Measurements from ENCODE around the gene CCDC6. TPM values are rescaled to one million over a fixed set of nuclear protein-coding genes. Genes with fewer than 3 reads are reported as not detected.

CCDC6 gene
- total RNA-seq, 1 experiment from 2014 or later: 50.9 TPM

DNA sequence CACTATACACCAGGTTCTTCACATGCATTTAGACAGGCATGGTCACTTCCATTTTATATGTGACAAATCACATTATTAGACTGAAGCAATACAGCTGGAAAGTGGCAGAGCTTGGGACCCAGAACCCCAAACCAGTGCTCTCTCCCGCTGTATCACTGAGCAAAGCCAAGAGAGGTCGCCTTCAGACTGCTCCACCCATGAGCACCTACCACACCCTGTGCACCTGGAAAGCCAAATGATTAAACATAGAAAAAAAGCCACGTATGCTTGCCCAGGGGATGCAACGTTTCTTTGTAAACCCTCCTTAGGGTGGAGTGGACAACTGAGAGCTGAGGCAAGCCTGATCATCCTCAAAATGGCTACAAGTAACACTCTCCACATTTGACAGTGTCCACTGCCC lies 72.5 kb downstream of the CCDC6 start:
- DNase-seq: no peak
- peaks cover 51% of the 10 kb centered on the region for H3K4me1 ChIP-seq (ENCODE audit: low read length)
- no peaks in the 10 kb centered on the region for H3K9me2 ChIP-seq (replicated peaks; ENCODE audit: insufficient read depth, low read length)
- no peaks in the 10 kb centered on the region for H3K9me3 ChIP-seq (ENCODE audit: low read length)
- H3K9ac ChIP-seq (ENCODE audit: low read length): no peak overlapping the region
- H3K27ac ChIP-seq (ENCODE audit: low read length): peak overlapping the region; percentile 88
- H2AFZ ChIP-seq (ENCODE audit: low read length): no peak overlapping the region
- peaks cover 17% of the 10 kb centered on the region for H3K36me3 ChIP-seq (ENCODE audit: insufficient read depth, low read length)
- no peaks in the 10 kb centered on the region for H3K27me3 ChIP-seq (ENCODE audit: low read length)
- no peak overlapping the region for H3K4me3 ChIP-seq (ENCODE audit: low read length)
- peak overlapping the region; percentile 18 for H3K4me2 ChIP-seq (ENCODE audit: low read depth, low read length, poor library complexity, severe bottlenecking)
- H3K79me2 ChIP-seq (ENCODE audit: low read length): peaks cover 97% of the 10 kb centered on the region
- H4K20me1 ChIP-seq (ENCODE audit: insufficient read depth, low read depth, low read length): no peaks in the 10 kb centered on the region

DNA sequence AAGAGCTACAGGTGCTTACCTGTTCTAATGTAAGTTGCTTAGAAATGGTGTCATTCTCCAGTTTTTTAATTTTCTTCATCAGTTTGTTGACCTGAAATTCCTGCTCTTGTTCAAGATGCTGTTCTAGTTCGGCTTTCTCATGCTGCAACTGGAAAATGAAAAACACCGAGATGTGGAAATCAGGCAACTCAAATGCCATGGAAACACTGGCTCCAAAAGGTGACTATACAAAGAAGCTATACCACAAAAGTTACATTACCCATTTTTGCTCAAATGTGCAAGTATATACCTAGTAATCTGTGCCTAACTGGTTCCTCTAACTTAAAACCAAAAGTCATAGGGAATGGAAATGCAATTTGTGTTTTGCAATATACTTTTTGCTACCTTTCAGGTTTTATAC lies 73.8 kb downstream of the CCDC6 start:
- H3K36me3 ChIP-seq (ENCODE audit: insufficient read depth, low read length): peaks cover 26% of the 10 kb centered on the region
- no peaks in the 10 kb centered on the region for H4K20me1 ChIP-seq (ENCODE audit: insufficient read depth, low read depth, low read length)
- no peak overlapping the region for H3K9ac ChIP-seq (ENCODE audit: low read length)
- H3K9me2 ChIP-seq (replicated peaks; ENCODE audit: insufficient read depth, low read length): no peaks in the 10 kb centered on the region
- no peak overlapping the region for H3K4me2 ChIP-seq (ENCODE audit: low read depth, low read length, poor library complexity, severe bottlenecking)
- H3K4me3 ChIP-seq (ENCODE audit: low read length): no peak overlapping the region
- DNase-seq: no peak
- peaks cover 39% of the 10 kb centered on the region for H3K4me1 ChIP-seq (ENCODE audit: low read length)
- H3K27me3 ChIP-seq (ENCODE audit: low read length): no peaks in the 10 kb centered on the region
- peaks cover 97% of the 10 kb centered on the region for H3K79me2 ChIP-seq (ENCODE audit: low read length)
- no peak overlapping the region for H2AFZ ChIP-seq (ENCODE audit: low read length)
- no peaks in the 10 kb centered on the region for H3K9me3 ChIP-seq (ENCODE audit: low read length)
- H3K27ac ChIP-seq (ENCODE audit: low read length): no peak overlapping the region

DNA sequence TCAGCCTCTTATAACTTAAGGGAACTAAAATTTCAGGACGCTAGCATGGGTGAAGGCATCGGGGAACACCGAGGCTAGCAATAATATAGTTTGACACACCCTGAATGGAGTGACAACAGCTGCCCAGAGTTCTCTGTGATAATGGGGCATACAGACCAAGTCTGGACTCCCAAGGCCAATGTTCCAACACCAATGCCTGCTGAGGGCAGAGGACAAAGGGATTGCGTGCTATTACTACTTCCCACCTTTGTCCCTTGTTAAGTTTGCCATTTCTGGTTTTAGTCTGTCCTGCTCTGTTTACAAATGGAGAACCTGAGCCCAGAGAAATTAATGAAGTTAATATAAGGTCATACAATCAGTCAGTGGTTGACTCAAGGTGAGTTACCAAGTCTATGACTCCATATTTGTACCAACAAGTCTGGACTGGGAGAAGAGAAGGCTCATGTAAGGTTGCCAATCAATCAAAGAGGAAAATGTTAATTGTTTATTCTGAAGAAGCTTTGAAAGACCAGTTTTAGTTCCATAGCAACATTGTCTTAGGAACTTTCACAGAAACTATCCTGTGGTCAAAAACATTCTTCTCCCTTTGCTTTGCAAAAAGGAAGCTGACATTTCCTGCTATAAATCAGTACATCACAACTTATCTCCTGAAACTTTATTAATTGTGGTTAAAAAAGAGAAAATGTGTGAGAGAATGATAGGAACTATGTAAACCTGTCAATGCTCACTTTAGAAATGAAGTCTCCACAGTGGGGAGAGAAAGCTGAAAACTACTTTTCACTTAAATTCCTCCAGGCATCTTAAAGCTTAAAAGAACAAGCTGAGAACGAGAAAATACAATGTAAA lies 74.5 kb downstream of the CCDC6 start:
- Histone ChIP-seq H4K20me1 (ENCODE audit: insufficient read depth, low read depth, low read length) (no peaks in the 10 kb centered on the region), H3K9me2 (replicated peaks; ENCODE audit: insufficient read depth, low read length) (no peaks in the 10 kb centered on the region), H3K27me3 (ENCODE audit: low read length) (no peaks in the 10 kb centered on the region), H3K9ac (ENCODE audit: low read length) (no peak overlapping the region), H3K9me3 (ENCODE audit: low read length) (no peaks in the 10 kb centered on the region), H3K4me3 (ENCODE audit: low read length) (no peak overlapping the region), H3K4me2 (ENCODE audit: low read depth, low read length, poor library complexity, severe bottlenecking) (no peak overlapping the region), H3K36me3 (ENCODE audit: insufficient read depth, low read length) (peaks cover 32% of the 10 kb centered on the region), H3K4me1 (ENCODE audit: low read length) (peaks cover 34% of the 10 kb centered on the region), H2AFZ (ENCODE audit: low read length) (no peak overlapping the region), H3K27ac (ENCODE audit: low read length) (no peak overlapping the region), H3K79me2 (ENCODE audit: low read length) (peaks cover 99% of the 10 kb centered on the region)
- no peak for DNase-seq

DNA sequence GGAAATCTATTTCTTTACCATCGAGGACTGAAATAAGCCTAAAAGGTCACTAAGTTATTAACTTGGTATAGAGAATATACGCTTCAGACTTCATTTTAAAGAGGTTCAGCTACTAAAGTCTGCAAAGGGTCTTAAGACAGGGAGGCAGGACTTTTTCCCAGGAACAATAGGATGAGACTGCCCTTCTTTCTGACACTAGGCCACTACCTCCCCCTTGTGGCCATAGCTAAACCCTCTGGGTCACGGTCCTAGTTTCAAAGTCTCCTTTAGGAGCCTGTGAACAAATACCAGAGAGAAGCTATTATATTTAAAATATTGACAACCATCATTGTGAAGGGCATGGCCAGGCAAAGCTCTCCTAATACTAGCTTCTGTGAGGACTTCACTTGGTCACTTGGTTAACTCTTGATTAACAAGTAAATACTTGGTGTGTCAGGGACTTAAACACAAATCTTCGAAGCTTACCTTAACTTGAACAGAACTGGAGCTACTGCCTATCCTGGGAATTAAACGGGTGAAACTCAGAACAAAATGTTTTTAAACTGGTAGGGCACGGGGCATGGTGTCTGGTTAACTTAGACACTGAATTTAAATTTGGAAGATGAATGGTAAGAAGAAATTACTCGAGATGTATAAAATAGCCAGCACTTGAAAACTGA lies 75.6 kb downstream of the CCDC6 start:
- peak; percentile 74 for DNase-seq
- no peak overlapping the region for H2AFZ ChIP-seq (ENCODE audit: low read length)
- H3K36me3 ChIP-seq (ENCODE audit: insufficient read depth, low read length): peaks cover 35% of the 10 kb centered on the region
- H3K9me2 ChIP-seq (replicated peaks; ENCODE audit: insufficient read depth, low read length): no peaks in the 10 kb centered on the region
- H3K4me3 ChIP-seq (ENCODE audit: low read length): no peak overlapping the region
- no peaks in the 10 kb centered on the region for H3K27me3 ChIP-seq (ENCODE audit: low read length)
- H4K20me1 ChIP-seq (ENCODE audit: insufficient read depth, low read depth, low read length): no peaks in the 10 kb centered on the region
- H3K79me2 ChIP-seq (ENCODE audit: low read length): peaks cover 99% of the 10 kb centered on the region
- H3K9me3 ChIP-seq (ENCODE audit: low read length): no peaks in the 10 kb centered on the region
- no peak overlapping the region for H3K4me2 ChIP-seq (ENCODE audit: low read depth, low read length, poor library complexity, severe bottlenecking)
- no peak overlapping the region for H3K27ac ChIP-seq (ENCODE audit: low read length)
- no peak overlapping the region for H3K9ac ChIP-seq (ENCODE audit: low read length)
- peaks cover 22% of the 10 kb centered on the region for H3K4me1 ChIP-seq (ENCODE audit: low read length)

DNA sequence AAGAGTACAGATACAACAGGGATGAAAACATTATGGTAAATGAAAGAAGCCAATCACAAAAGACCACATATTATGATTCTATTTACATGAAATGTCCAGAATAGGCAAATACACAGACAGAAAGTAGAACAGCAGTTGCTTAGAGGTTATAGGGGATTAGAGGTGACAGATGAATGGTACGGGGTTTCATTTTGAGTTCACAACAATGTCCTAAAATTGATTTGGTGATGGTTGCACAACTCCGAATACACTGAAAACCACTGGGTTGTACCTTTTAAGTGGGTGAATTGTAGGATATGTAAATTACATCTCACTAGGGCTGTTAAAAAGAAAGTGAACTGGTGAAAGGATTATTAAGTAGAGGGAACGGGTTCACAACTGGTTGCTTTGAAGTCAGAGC lies 76.8 kb downstream of the CCDC6 start:
- H3K4me1 ChIP-seq (ENCODE audit: low read length): peaks cover 11% of the 10 kb centered on the region
- H4K20me1 ChIP-seq (ENCODE audit: insufficient read depth, low read depth, low read length): no peaks in the 10 kb centered on the region
- H3K4me3 ChIP-seq (ENCODE audit: low read length): no peak overlapping the region
- no peak overlapping the region for H3K27ac ChIP-seq (ENCODE audit: low read length)
- H3K9me2 ChIP-seq (replicated peaks; ENCODE audit: insufficient read depth, low read length): no peaks in the 10 kb centered on the region
- peaks cover 40% of the 10 kb centered on the region for H3K36me3 ChIP-seq (ENCODE audit: insufficient read depth, low read length)
- no peak for DNase-seq
- H3K27me3 ChIP-seq (ENCODE audit: low read length): no peaks in the 10 kb centered on the region
- no peak overlapping the region for H3K4me2 ChIP-seq (ENCODE audit: low read depth, low read length, poor library complexity, severe bottlenecking)
- H3K79me2 ChIP-seq (ENCODE audit: low read length): peaks cover 99% of the 10 kb centered on the region
- H2AFZ ChIP-seq (ENCODE audit: low read length): no peak overlapping the region
- no peaks in the 10 kb centered on the region for H3K9me3 ChIP-seq (ENCODE audit: low read length)
- no peak overlapping the region for H3K9ac ChIP-seq (ENCODE audit: low read length)

DNA sequence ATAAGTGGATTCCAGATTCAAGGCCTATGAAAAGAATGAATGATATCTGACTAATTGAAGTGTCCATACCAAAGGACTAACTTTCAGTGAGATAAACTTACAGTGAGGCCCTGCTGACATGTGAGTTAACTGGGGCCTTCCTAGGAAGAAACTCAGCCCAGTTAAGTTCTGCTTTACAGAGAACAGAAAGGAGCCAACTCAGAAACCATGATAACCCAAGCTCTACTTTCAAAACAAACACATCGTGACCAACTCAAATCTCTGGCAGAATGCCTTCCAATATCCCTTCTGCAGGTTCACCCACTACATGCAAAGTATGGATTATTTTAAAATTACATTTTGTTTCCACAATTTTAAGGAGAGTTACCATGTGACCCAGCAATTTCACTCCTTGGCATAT lies 77.3 kb downstream of the CCDC6 start:
- Histone ChIP-seq H3K4me2 (ENCODE audit: low read depth, low read length, poor library complexity, severe bottlenecking) (no peak overlapping the region), H3K9ac (ENCODE audit: low read length) (no peak overlapping the region), H3K36me3 (ENCODE audit: insufficient read depth, low read length) (peaks cover 40% of the 10 kb centered on the region), H3K9me2 (replicated peaks; ENCODE audit: insufficient read depth, low read length) (no peaks in the 10 kb centered on the region), H2AFZ (ENCODE audit: low read length) (no peak overlapping the region), H3K79me2 (ENCODE audit: low read length) (peaks cover 100% of the 10 kb centered on the region), H3K4me1 (ENCODE audit: low read length) (peaks cover 5% of the 10 kb centered on the region), H3K9me3 (ENCODE audit: low read length) (no peaks in the 10 kb centered on the region), H3K4me3 (ENCODE audit: low read length) (no peak overlapping the region), H3K27ac (ENCODE audit: low read length) (no peak overlapping the region), H3K27me3 (ENCODE audit: low read length) (no peaks in the 10 kb centered on the region), H4K20me1 (ENCODE audit: insufficient read depth, low read depth, low read length) (no peaks in the 10 kb centered on the region)
- DNase-seq: no peak

DNA sequence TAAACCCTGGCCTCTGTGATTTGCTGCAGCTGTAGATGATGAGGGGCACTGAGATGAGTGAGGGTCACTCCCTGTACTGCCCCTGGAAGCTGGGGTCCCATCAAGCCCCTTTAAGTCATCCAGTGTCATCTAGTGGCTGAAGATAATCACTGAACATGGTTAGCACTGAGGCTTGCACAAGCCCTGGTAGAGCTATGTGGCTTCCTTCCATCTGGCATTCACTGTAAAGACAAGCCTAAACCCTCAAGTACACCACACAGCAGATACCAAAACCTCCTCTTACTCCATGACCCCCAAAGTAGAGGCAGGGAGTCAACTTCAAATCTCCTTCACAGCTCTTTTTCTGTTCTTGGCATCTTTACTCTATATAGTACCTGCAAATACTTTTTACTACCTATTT lies 80.4 kb downstream of the CCDC6 start:
- peaks cover 37% of the 10 kb centered on the region for H3K36me3 ChIP-seq (ENCODE audit: insufficient read depth, low read length)
- no peak overlapping the region for H2AFZ ChIP-seq (ENCODE audit: low read length)
- no peaks in the 10 kb centered on the region for H4K20me1 ChIP-seq (ENCODE audit: insufficient read depth, low read depth, low read length)
- no peaks in the 10 kb centered on the region for H3K9me3 ChIP-seq (ENCODE audit: low read length)
- no peak overlapping the region for H3K4me3 ChIP-seq (ENCODE audit: low read length)
- H3K27ac ChIP-seq (ENCODE audit: low read length): no peak overlapping the region
- no peak for DNase-seq
- no peak overlapping the region for H3K4me2 ChIP-seq (ENCODE audit: low read depth, low read length, poor library complexity, severe bottlenecking)
- H3K9me2 ChIP-seq (replicated peaks; ENCODE audit: insufficient read depth, low read length): no peaks in the 10 kb centered on the region
- H3K27me3 ChIP-seq (ENCODE audit: low read length): no peaks in the 10 kb centered on the region
- H3K4me1 ChIP-seq (ENCODE audit: low read length): peaks cover 5% of the 10 kb centered on the region
- H3K79me2 ChIP-seq (ENCODE audit: low read length): peaks cover 100% of the 10 kb centered on the region
- no peak overlapping the region for H3K9ac ChIP-seq (ENCODE audit: low read length)

DNA sequence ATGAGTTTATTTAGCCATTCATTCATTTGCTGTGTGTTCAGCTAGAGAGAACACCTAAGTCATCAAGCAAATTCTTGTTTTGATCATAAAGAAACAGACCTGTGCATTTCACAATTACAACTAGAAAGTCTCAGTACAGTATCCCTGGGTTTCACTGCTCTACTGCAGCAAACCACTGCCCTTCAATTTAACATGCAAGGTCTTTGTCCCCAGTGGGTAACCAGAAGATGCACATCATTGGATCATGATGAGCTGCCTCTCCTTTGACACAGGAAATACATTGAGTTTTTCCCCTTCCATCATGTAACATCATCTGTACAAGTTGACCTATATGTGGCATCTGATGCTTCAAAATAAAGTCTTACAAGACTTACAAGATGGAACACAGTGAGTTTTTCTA lies 82.6 kb downstream of the CCDC6 start:
- Histone ChIP-seq H3K4me2 (ENCODE audit: low read depth, low read length, poor library complexity, severe bottlenecking) (no peak overlapping the region), H3K27ac (ENCODE audit: low read length) (no peak overlapping the region), H3K9me2 (replicated peaks; ENCODE audit: insufficient read depth, low read length) (no peaks in the 10 kb centered on the region), H3K36me3 (ENCODE audit: insufficient read depth, low read length) (peaks cover 26% of the 10 kb centered on the region; the same call in 1 of the 2 replicates), H4K20me1 (ENCODE audit: insufficient read depth, low read depth, low read length) (no peaks in the 10 kb centered on the region), H3K9ac (ENCODE audit: low read length) (no peak overlapping the region), H3K4me3 (ENCODE audit: low read length) (no peak overlapping the region), H3K79me2 (ENCODE audit: low read length) (peaks cover 100% of the 10 kb centered on the region), H2AFZ (ENCODE audit: low read length) (no peak overlapping the region), H3K27me3 (ENCODE audit: low read length) (no peaks in the 10 kb centered on the region), H3K9me3 (ENCODE audit: low read length) (no peaks in the 10 kb centered on the region), H3K4me1 (ENCODE audit: low read length) (peaks cover 5% of the 10 kb centered on the region)
- DNase-seq: no peak

Data from Karpas-422 (cell line).